Kasumi-1 (cell line): ENCODE data around the gene TRAPPC10.
"Not testable (repeated sequence)": the region's sequence is repeated elsewhere in the genome, so short reads cannot be mapped to it uniquely, and the experiment has no call there.

Source experiments
- DNase-seq, 2 experiments: peaks; one replicate each; lab custom pipeline; 2025; lab: John Stamatoyannopoulos, UW

The TRAPPC10 gene

GRCh38 chr21:44089001-44089911 is 77.1 kb downstream of the TRAPPC10 start:
- DNase-seq: peak; percentile 67 to 89

DNA sequence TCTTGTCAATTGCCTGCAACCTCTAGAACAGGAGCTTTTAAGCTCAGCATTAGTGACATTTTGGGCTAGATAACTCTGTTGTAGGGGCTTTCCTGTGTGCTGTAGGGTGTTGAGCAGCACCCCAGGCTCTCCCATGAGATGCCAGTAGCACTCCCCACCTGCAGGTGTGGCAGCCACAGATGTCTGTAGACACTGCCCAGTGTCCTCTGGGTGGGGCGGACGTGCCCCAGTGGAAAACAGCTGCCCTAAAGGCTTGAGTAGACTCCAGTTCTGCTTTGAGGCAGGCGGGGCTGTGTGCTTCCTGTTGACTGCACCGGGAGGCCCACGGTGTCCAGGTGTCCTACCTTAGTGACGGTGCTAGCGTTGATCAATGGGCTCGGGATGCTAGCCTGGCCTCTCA is 78.2 kb downstream of the TRAPPC10 start:
- no peak for DNase-seq

GRCh38 chr21:44092211-44092610 is 80.1 kb downstream of the TRAPPC10 start:
- DNase-seq: no peak

- no peak for DNase-seq
Measured at GRCh38 chr21:44093761-44094160, 81.7 kb downstream of the TRAPPC10 start.

DNA sequence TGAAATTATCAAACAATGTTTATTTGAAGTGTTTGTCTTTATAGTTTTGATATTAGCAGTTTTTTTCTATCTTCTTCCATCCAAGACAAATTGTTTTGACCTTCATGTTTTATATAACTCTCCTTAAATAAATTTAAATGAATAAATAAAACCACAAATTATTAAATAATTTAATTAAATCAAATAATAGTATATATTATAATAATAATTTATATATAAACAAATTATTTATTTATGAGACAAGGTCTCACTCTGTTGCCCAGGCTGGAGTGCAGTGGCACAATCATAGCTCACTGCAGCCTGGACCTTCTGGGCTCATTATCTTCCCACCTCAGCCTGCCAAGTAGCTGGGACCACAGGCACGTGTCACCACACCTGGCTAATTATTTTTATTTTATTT is 82.7 kb downstream of the TRAPPC10 start:
- DNase-seq: no peak

DNA sequence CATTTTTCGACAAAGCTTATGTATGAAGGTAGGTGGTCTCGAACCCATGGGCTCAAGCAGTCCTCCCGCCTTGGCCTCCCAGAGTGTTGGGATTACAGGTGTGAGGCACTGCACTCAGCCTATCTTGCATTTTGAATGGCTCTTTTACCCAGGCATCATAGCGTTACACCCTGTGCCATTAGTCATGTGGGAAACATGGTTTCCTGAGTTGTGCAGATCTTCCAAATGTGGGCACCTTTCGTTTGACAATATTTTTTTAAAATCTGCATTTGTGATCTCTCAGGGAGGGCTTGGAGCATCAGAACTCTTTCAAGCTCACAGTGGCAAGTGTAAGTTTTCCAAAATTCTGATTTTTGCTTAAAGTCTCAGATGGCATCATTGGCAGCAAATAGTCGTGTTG is 86.4 kb downstream of the TRAPPC10 start:
- DNase-seq: not testable (repeated sequence)

DNA sequence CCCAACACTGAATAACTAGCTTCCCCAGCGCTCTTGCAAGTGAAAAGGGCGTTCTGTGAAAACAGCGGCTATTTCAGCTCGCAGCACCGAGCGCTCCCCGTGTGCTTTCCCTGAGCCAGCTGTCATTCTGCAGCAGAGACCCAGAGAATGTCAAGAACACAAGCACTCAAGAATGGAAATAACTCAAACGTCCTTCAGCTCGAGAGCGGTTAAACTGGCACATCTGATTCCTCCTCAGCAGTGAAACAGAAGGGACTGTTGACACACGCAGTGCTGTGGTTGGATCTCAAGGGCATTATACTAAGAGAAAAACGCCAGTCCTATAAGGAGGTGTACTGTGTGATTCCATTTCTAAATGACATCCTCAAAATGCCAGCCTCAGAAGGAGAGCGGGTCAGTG is 86.9 kb downstream of the TRAPPC10 start:
- not testable (repeated sequence) for DNase-seq

DNA sequence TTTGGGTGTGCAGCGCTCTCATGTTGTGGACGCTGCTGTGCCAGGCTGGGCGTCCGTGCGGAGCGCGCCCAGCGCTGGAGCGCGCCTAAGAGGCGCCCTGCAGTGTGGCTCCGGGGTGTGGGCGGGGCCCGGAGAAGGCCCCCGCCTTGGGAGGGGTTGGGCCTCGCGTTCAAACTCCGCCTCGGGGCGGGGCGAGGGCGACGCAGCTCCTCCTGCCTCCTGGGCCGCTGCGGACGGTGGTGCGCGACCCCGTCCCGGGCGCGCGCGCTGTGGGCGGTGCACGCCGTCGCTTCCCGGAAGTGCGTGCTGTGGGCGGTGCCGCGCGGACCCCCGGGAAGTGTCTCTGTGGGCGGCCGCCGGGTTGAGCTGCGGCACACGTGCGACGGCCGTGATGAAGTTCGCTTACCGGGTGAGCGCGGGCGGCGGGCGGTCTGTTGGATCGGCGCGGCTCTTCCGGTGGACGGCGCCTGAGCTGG is 95.0 kb downstream of the TRAPPC10 start, which contains the start of gene PWP2:
PWP2 (plus strand) TSS at position 374 of the 476 bp plus-strand sequence; CDS start at position 392, 18 bp downstream.
- not testable (repeated sequence) for DNase-seq

DNA sequence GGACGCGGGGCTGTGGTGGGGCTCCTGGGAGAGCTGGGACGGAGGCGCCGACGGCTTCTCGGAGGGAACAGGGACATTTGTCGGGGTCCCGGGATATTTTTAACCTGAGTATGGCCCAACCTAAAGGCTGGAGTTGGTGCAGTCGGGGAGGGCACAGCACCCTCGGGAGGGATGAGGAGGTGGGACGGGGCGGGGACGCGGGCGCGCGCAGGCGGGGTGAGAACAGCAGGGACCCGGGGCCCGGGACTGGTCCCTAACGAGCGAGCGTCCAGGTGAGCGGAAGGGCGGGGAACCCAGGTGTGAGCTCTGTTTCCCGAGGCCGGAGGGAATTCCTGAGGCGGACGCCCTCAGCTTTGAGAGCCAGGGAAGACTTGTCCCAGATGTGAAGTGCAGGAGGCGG is 95.5 kb downstream of the TRAPPC10 start:
- not testable (repeated sequence) for DNase-seq

DNA sequence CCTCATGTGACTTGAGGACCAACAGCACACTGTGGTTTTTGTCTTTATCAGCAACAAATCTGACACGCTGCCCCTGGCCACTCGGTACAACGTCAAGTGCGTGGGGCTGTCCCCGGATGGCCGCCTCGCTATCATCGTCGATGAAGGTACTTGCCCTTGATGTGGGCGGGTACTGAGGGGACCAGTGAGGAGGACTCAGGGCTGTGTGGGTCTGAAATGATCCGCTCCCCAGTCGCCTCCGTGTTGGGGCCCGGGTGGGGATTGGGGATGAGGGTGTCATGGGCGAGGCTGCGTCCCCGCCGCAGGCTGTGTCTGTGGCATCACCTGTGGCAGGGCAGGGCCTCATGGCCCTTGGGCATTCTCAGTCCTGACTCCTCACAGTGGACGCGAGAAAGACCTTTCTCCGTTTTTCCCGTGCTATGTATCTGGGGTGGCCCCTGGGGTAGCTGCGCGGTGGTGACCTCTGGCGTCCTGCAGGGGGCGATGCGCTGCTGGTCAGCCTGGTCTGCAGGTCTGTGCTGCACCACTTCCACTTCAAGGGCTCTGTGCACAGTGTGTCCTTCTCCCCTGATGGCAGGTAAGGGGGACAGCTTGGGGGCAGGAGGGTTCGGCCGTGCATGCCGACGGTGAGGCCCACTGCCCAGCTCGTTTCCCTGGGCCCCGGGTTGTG is 101.7 kb downstream of the TRAPPC10 start:
- not testable (repeated sequence) for DNase-seq

- DNase-seq: not testable (repeated sequence)
Measured at GRCh38 chr21:44122131-44122530, 110.0 kb downstream of the TRAPPC10 start.

GRCh38 chr21:44127827-44128226 is 115.7 kb downstream of the TRAPPC10 start:
- DNase-seq: not testable (repeated sequence)

- not testable (repeated sequence) for DNase-seq
Measured at GRCh38 chr21:44133715-44134057, 121.6 kb downstream of the TRAPPC10 start.

- not testable (repeated sequence) for DNase-seq
Measured at GRCh38 chr21:44134732-44135131, 122.6 kb downstream of the TRAPPC10 start.

DNA sequence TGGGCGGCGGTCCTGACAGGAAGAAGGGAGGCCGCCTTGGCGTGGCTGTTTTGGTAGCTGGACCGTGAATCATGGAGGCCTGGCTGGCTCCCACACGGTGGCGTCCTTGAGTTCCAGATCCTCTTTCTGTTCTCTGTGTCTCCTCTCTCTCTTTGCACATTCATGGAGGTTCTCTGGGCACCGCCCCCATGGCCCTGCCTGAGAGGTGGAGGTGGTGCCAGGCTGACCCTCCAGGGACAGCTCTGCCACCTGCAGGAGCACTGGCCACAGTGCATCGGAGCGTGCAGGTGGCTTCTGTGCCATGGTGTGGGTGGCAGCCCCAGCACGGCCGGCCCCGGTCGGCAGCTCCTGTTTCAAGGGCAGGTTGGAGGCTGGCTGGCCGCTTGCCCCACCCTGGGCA is 125.9 kb downstream of the TRAPPC10 start:
- DNase-seq: not testable (repeated sequence)

DNA sequence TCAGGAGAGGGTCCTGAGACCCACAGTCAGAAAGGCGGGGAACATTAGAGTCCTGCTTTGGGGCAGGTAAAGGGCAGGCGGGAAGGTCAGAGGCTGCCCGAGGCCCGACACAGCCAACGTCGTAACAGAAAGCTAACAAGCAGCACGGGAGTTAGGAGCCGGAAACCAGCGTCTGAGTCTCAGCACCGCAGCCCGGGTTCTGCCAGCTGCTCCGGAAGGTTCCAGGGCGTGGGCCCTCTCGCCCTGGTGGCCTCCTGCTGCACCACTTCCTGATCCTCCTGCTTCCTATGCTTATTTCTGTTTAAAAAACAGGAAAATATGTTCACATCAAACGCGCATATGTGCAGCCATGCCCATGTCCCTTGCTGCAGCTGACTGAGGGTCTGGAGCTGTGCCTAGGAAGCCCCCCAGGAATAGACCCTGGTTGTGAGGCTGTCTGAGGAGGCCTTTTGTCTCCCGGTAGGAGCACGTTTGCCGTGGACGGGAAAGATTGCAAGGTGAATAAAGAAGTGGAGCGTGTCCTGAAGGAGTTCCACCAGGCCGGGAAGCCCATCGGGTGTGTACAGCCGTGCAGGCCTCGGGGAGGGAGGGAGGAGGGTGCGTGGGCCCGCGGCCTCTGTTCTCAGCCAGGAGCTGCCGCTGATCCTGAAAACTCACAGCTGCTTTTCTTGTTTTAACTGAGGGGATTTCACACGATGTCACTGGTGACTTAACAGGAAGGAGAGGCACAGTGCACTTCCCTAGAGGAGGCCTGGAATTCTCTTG is 127.9 kb downstream of the TRAPPC10 start:
- DNase-seq: not testable (repeated sequence)

- not testable (repeated sequence) for DNase-seq
Measured at GRCh38 chr21:44140552-44140932, 128.4 kb downstream of the TRAPPC10 start.

- DNase-seq: not testable (repeated sequence)
Measured at GRCh38 chr21:44142470-44142869, 130.4 kb downstream of the TRAPPC10 start.

GRCh38 chr21:44143380-44143779 is 131.3 kb downstream of the TRAPPC10 start:
- not testable (repeated sequence) for DNase-seq

DNA sequence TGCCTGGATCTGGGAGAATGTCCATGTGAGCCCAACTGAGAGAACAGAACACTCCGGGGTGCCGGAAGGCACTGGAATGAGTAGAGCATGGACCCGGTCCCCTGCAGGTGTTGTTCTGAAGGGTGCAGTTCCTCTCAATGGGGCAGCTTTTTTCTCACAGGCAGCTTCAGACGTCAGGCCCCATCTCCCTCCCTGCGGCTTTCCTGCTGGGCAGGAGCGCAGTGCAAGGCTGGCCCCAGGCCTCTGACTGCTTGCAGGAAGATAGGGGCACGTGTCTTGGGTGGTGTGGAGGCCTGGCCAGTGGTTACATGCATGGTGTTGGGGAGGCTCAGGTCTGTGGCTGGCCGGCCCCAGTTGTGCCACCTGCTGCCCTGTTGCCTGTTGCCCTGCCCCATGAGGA is 131.9 kb downstream of the TRAPPC10 start:
- not testable (repeated sequence) for DNase-seq

DNA sequence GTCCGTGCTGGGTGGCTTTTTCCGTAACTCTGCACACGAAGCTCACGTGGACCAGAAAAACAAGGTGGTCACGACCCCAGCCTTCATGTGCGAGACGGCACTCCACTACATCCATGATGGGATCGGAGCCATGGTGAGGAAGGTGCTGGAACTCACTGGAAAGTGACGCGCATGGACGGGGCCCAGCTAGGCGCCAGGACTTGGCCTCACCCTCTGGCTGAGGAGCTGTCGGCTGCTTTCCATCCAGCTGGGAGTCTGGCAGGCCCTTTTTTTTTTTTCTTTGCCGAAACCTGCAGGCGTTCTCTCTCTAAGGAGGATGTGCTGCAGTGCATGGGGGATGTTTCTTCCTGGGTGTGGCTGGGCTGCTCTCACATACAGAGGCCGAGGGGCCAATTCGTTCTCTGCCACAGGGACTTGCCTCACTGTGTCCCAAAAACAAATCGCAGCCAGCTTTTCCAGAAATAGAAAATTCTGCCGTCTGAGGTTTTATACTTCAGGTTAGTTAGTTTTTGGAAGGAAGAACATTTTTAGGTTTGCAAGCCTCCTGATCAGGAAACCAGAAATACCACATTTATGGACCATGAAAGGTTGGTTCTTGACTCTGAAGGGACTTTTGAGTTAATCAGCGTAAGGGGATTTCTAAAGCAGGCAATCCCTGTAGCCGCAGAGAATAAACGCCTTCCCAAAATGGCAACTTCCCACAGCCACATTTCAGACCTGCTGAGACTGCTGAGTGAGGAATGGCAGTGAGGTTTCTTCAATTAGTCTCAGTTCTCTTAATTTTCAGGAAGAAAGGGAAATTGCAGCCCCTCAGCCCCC is 132.9 kb downstream of the TRAPPC10 start:
- DNase-seq: not testable (repeated sequence)
